Cardiac fibroblast (primary cell): ENCODE measurements around the gene ARMH1.
A peak's percentile ranks its signal among the peaks of the same experiment; 100 is the strongest.
"Not testable (repeated sequence)": the region's sequence is repeated elsewhere in the genome, so short reads cannot be mapped to it uniquely, and the experiment has no call there.

ENCODE experiments used
- DNase-seq, 2 donors: peaks; one replicate each; pipeline versions ENCODE4 v3.0.0 to v3.0.0-alpha.2; 2010; ENCODE audit warnings: low read depth in 2 of 2
- H3K4me3 ChIP-seq, 2 donors: replicated peaks in 1 of 2; 1 replicate in 1 of 2; 2 replicates in 1 of 2; pipeline ENCODE4 v1.5.1; 2011; ENCODE audit warnings: low read depth in 2 of 2, low read length in 2 of 2, mild to moderate bottlenecking in 2 of 2, moderate library complexity in 1 of 2
- TF ChIP-seq, protein P1 (sequence below): IDR thresholded peaks from one replicate; pipeline ENCODE4 v1.5.1; 2011; ENCODE audit warnings: low read depth, mild to moderate bottlenecking, low read length, inconsistent platforms

Gene ARMH1

DNA sequence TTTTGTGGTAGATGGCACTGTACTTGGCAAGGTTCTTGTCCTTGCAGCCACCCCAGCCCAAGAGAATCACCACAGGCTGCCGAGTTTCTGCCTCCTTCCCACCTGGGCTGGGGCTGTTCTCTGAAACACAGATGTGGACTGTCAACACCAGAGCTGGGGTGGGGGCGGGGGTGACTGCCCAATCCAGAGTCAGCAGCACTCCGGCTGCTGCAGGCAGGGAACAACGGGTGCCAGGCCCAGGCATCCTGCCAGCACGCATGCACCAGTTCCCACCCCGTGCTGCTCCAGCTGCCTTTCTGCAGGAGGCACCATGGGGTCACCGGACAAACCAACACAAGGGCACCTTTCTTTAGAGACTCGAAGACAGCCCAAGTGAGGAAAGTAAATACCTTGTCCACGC is 14.3 kb upstream of the ARMH1 start:
- DNase-seq = peak in 1 of 2 donors; percentile 56
- H3K4me3 ChIP-seq = no peak overlapping the region
- TF ChIP-seq, protein P1, sequence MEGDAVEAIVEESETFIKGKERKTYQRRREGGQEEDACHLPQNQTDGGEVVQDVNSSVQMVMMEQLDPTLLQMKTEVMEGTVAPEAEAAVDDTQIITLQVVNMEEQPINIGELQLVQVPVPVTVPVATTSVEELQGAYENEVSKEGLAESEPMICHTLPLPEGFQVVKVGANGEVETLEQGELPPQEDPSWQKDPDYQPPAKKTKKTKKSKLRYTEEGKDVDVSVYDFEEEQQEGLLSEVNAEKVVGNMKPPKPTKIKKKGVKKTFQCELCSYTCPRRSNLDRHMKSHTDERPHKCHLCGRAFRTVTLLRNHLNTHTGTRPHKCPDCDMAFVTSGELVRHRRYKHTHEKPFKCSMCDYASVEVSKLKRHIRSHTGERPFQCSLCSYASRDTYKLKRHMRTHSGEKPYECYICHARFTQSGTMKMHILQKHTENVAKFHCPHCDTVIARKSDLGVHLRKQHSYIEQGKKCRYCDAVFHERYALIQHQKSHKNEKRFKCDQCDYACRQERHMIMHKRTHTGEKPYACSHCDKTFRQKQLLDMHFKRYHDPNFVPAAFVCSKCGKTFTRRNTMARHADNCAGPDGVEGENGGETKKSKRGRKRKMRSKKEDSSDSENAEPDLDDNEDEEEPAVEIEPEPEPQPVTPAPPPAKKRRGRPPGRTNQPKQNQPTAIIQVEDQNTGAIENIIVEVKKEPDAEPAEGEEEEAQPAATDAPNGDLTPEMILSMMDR = no peak

DNA sequence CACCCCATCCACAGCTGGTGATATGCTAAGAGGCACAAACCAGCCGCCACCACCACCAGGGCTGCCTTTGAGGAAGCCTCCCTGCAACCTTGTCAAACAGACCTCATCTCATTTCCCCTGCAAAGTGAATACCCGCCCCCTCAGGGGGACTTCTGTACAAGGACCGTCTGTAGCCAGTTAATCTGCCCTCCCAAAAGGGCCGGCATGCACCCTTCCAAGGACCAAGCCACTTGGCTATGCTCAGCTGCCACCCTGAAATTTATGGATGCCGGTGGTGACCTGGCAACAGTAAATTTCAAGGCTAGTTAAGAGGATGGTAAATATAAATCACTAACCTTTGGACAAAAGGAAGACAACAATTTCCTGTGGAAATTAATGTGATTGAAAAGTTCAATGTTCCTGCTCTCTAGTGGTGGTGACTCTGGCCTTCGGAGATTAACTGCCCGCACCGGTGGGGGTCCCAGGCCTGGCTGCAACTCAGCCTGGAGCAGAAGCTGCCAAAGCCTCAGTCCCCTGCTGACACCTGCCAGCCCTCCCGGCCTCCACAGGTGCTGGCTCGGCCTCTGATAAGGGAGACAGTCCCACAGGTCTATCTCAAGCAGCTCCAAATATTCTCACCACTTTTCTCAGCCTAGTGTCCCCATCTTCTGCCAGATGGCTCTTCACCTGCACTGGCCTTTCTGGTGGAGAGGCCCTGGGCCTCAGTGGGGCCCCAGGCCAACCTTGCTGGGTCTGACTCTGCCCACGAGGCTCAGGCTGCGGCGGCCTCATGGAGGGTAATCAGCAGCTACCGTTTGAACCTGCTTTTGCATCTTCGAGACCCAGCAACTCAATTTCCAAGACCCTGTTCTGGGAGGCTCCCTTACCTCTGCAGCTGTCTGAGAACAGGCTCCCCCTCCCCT is 12.5 kb upstream of the ARMH1 start:
- no peak overlapping the region for H3K4me3 ChIP-seq
- TF ChIP-seq, protein P1 = no peak
- DNase-seq = no peak

DNA sequence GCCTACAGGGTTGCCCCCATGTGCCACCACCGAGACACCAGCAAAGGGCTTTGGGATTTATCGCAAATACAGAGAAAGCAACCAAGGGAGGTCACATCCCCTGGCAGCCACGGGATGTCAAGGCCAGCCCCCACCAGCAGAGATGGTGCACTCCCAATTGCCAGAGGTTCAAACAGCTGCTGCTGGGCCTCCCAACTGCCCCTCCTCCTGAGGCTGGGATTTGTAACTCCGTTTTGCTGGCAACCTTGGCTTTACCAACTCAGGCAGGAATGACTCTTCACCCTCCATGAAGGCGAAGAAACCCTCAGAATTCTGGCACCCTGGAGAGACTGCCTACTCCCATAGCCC is 11.9 kb upstream of the ARMH1 start:
- no peak overlapping the region for H3K4me3 ChIP-seq
- TF ChIP-seq, protein P1 = no peak
- no peak for DNase-seq

DNA sequence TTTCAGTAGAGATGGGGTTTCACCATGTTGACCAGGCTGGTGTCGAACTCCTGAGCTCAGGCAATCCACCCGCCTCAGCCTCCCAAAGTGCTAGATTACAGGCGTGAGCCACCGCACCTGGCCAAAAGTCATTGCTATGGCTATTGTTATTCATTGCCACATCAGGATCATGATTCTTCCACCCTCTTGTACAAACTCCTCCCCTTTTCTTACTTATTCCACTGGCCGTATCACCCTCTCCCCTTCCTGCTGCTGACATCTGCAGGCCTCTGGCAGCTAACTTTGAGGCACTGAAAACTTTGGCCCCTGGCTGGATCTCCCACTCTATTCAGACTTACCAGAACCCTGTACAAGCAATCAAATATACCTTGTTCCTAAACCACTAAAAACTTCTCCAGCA is 11.1 kb upstream of the ARMH1 start:
- no peak overlapping the region for H3K4me3 ChIP-seq
- TF ChIP-seq, protein P1 = no peak
- no peak for DNase-seq

DNA sequence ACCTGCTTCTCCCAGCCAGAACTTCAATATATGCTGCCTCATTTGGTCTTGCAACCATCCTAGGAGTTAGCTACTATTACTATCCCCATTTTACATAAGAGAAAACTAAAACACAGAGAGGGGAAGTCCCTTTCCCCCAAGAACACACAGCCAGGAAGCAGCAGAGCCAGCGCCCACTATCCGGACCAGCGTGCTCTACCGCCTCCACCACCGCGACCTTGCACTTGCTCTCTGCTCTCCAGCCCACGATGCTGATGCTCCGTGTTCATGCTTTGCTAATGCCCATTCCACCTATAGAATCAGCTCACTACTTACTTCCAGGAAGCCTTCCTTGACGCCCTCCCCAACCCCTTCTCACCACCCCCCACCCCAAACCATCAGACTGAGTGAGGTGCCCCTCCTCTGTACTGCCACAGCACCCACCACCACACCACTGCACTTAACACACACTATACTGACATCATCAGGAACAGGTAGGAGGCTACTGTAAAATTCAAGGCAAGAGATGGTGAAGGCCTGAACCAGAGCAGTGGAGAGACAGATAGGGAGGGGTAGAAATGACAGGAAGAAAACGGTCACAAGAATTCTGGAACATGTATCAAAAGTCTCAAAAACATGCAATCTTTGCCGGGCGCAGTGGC is 9.7 kb upstream of the ARMH1 start:
- TF ChIP-seq, protein P1 = no peak
- H3K4me3 ChIP-seq = no peak overlapping the region
- DNase-seq = no peak

DNA sequence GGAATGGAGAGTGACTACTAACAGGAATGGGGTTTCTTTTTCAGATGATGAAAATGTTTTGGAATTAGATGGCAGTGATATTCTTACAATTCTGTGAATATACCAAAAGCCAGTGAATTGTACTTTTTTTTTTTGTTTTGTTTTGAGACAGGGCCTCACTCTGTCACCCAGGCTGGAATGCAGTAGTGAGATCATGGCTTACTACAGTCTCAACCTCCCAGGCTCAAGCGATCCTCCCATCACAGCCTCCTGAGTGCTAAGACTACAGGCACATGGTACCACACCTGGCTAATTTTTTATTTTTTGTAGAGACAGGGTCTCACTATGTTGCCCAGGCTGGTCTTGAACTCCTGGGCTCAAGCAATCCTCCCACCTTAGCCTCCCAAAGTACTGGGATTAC is 7.8 kb upstream of the ARMH1 start:
- not testable (repeated sequence) for H3K4me3 ChIP-seq
- peak in 1 of 2 donors; percentile 21 for DNase-seq
